Endothelial cell of umbilical vein (primary cell): ENCODE results near the gene WDR38. TPM values are rescaled to one million over a fixed set of nuclear protein-coding genes. Genes with fewer than 3 reads are reported as not detected.

Source experiments
- BruUV-seq: library from RNA; stranded (reverse); fragments of 400-500 nt; replicated peaks from 2 replicates; lab custom pipeline; 2021; lab: Mats Ljungman, UMichigan
- CTCF ChIA-PET: fragments of 300-600, 350-600 bp; sonication (Branson Sonifier 250); formaldehyde crosslinking; loops from one replicate; lab custom pipeline; 2021; ENCODE audit warnings: antibody characterized with exemption, inconsistent platforms; lab: Charles Lee
- POLR2A ChIA-PET: fragments of 300-600, 350-600 bp; sonication (Branson Sonifier 250); formaldehyde crosslinking; loops from one replicate; lab custom pipeline; 2021; ENCODE audit warnings: antibody characterized with exemption, inconsistent platforms; lab: Charles Lee
- DNase-seq: peaks from one replicate; pipeline ENCODE4 v3.0.0-alpha.2; 2011; ENCODE audit warnings: low read depth, low spot score
- FAIRE-seq: peaks from 2 replicates; lab custom pipeline; 2011; peaks lifted over from hg19 to GRCh38; lab: Jason Lieb, UNC
- H2AFZ ChIP-seq: 2 replicates; pipeline ENCODE4 v1.6.0; 2012; ENCODE audit warnings: low read depth, low read length, control low read depth, inconsistent platforms
- H3K27ac ChIP-seq: 2 replicates; pipeline ENCODE4 v1.5.1; 2011; ENCODE audit warnings: low read depth, mild to moderate bottlenecking, control low read depth, low read length, moderate library complexity; ENCODE audit not compliant: insufficient read depth
- H3K27me3 ChIP-seq, 2 experiments: 2 replicates each; pipeline versions ENCODE4 v1.6.0 to v1.6.1; 2011; ENCODE audit warnings: low read length in 2 of 2, mixed read lengths in 1 of 2; ENCODE audit not compliant: control insufficient read depth in 2 of 2, insufficient read depth in 2 of 2
- H3K36me3 ChIP-seq, 2 experiments: 2 replicates in 1 of 2; 3 replicates in 1 of 2; pipeline ENCODE4 v1.5.1; 2011; ENCODE audit warnings: low read length in 2 of 2, mild to moderate bottlenecking in 1 of 2, moderate library complexity in 1 of 2; ENCODE audit not compliant: control insufficient read depth in 2 of 2, insufficient read depth in 2 of 2; ENCODE audit errors: extremely low read depth in 1 of 2
- H3K4me1 ChIP-seq: 3 replicates; pipeline ENCODE4 v1.5.1; 2011; ENCODE audit warnings: mild to moderate bottlenecking, low read length; ENCODE audit not compliant: control insufficient read depth, insufficient read depth; ENCODE audit errors: extremely low read depth
- H3K4me2 ChIP-seq: 2 replicates; pipeline ENCODE4 v1.6.1; 2011; ENCODE audit warnings: low read length, control low read depth, mixed read lengths; ENCODE audit not compliant: insufficient read depth
- H3K4me3 ChIP-seq, 3 experiments: fragments of 200-600 bp in 1 of 3; sonication (generic), shearing (Covaris generic) in 1 of 3; replicated peaks in 1 of 3; 2 replicates each; pipeline ENCODE4 v1.5.1; 2011 to 2016; ENCODE audit warnings: control low read depth in 3 of 3, low read length in 3 of 3, mild to moderate bottlenecking in 2 of 3, inconsistent platforms in 1 of 3, low read depth in 1 of 3, moderate library complexity in 1 of 3; ENCODE audit not compliant: insufficient read depth in 1 of 3
- H3K79me2 ChIP-seq: 2 replicates; pipeline ENCODE4 v1.6.0; 2012; ENCODE audit warnings: low read length, inconsistent platforms; ENCODE audit not compliant: control insufficient read depth, insufficient read depth
- H3K9ac ChIP-seq: replicated peaks from 2 replicates; pipeline ENCODE3; 2011; ENCODE audit warnings: low read length, control low read depth; ENCODE audit not compliant: insufficient read depth; ENCODE audit errors: extremely low read depth
- H3K9me1 ChIP-seq: replicated peaks from 3 replicates; pipeline ENCODE4 v1.6.0; 2011; ENCODE audit warnings: mild to moderate bottlenecking, low read length; ENCODE audit not compliant: control insufficient read depth, insufficient read depth; ENCODE audit errors: extremely low read depth
- H3K9me3 ChIP-seq: replicated peaks from 2 replicates; pipeline ENCODE4 v1.5.1; 2012; ENCODE audit warnings: low read length, inconsistent platforms; ENCODE audit not compliant: control insufficient read depth, insufficient read depth
- H4K20me1 ChIP-seq: replicated peaks from 2 replicates; pipeline ENCODE3; 2011; ENCODE audit warnings: mild to moderate bottlenecking, low read length; ENCODE audit not compliant: control insufficient read depth, insufficient read depth; ENCODE audit errors: extremely low read depth
- CTCF ChIP-seq, 2 donors: IDR thresholded peaks; 1 replicate in 1 of 2; 2 replicates in 1 of 2; pipeline ENCODE4 v1.5.1; 2011; ENCODE audit warnings: low read length in 2 of 2, mild to moderate bottlenecking in 2 of 2, moderate library complexity in 2 of 2, control low read depth in 1 of 2, inconsistent platforms in 1 of 2, low read depth in 1 of 2; ENCODE audit not compliant: insufficient read depth in 1 of 2; ENCODE audit errors: extremely low read depth in 1 of 2
- EZH2 ChIP-seq: IDR thresholded peaks from 2 replicates; pipeline ENCODE4 v1.6.1; 2012; ENCODE audit warnings: borderline replicate concordance, low read depth, mild to moderate bottlenecking, moderate library complexity, low read length, inconsistent platforms; ENCODE audit not compliant: severe bottlenecking
- FOS ChIP-seq: IDR thresholded peaks from 2 replicates; pipeline ENCODE4 v1.6.1; 2011; ENCODE audit warnings: mild to moderate bottlenecking, low read length, moderate library complexity, borderline replicate concordance; ENCODE audit not compliant: insufficient read depth
- GATA2 ChIP-seq: IDR thresholded peaks from 2 replicates; pipeline ENCODE4 v1.7.0; 2011; ENCODE audit warnings: low read depth, mild to moderate bottlenecking, moderate library complexity, mixed read lengths, low read length; ENCODE audit not compliant: insufficient read length, insufficient read depth
- JUN ChIP-seq: IDR thresholded peaks from 2 replicates; pipeline ENCODE4 v1.6.1; 2011; ENCODE audit warnings: borderline replicate concordance, low read depth; ENCODE audit not compliant: insufficient read length, insufficient read depth
- MYC ChIP-seq: IDR thresholded peaks from one replicate; pipeline ENCODE4 v1.6.1; 2011; ENCODE audit warnings: mild to moderate bottlenecking, low read depth, low read length
- POLR2A ChIP-seq: IDR thresholded peaks from 2 replicates; pipeline ENCODE4 v1.6.1; 2012; ENCODE audit warnings: low read depth, mild to moderate bottlenecking, control low read depth, low read length
- POLR2AphosphoS5 ChIP-seq: IDR thresholded peaks from 2 replicates; pipeline ENCODE4 v1.6.1; 2012; ENCODE audit warnings: low read depth, mild to moderate bottlenecking, control low read depth, low read length, moderate library complexity; ENCODE audit not compliant: insufficient read depth
- dilution Hi-C: fragments of 300-500 bp; cut with MboI; formaldehyde crosslinking; loops from one replicate; pipeline ENCODE4 v1.15.0; 2019; ENCODE audit warnings: low sequenced_read_pairs; ENCODE audit not compliant: extremely low pct_ligation_motif_present
- intact Hi-C: fragments of 100-400 bp; cut with micrococcal nuclease; formaldehyde crosslinking; loops from one replicate; pipeline ENCODE4 v1.10.0; 2022
- polyA plus RNA-seq, 4 experiments: library from polyadenylated mRNA; depleted of rRNA in 3 of 4; stranded (reverse) in 3 of 4; unstranded in 1 of 4; fragments of >200 nt; gene quantifications; 2 replicates each; pipeline versions ENCODE4 v1.2.1 to v1.2.3, GENCODE V29; 2011 to 2012; ENCODE audit warnings: missing spikeins in 1 of 4
- total RNA-seq: library from RNA; stranded (reverse); gene quantifications from 2 replicates; pipeline ENCODE4 v1.2.3, GENCODE V29; 2021
- TF ChIP-seq, protein P1 (sequence below): IDR thresholded peaks from 2 replicates; pipeline ENCODE4 v1.6.1; 2011; ENCODE audit not compliant: insufficient read depth, insufficient read length

The WDR38 gene
- total and polyA plus RNA-seq, 2 donors (not counting 3 experiments of a cell fraction or from before 2014, with no cell fraction given), result not detected

- TF ChIP-seq JUN (no peak), EZH2 (no peak), GATA2 (no peak), MYC (no peak), POLR2A (no peak), CTCF (IDR thresholded peaks at IDR 0.05; ENCODE audit: extremely low read depth in 1 of 2, insufficient read depth in 1 of 2, low read depth in 1 of 2, low read length in 2 of 2) (no peak), POLR2AphosphoS5 (no peak), FOS (no peak)
- TF ChIP-seq, protein P1, sequence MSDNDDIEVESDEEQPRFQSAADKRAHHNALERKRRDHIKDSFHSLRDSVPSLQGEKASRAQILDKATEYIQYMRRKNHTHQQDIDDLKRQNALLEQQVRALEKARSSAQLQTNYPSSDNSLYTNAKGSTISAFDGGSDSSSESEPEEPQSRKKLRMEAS, result no peak
These were observed 25.3 kb downstream of the WDR38 start for GRCh38 chr9:124878518-124878917.

More at GRCh38 chr9:124878518-124878917, 25.3 kb downstream of the WDR38 start:
- Histone ChIP-seq H3K27ac (no peak overlapping the region), H3K9me1 (no peaks in the 10 kb centered on the region), H3K4me1 (no peaks in the 10 kb centered on the region), H3K9me3 (no peaks in the 10 kb centered on the region), H3K27me3 (no peaks in the 10 kb centered on the region), H3K9ac (no peak overlapping the region), H3K4me3 (no peak overlapping the region), H2AFZ (no peak overlapping the region), H3K4me2 (no peak overlapping the region), H4K20me1 (no peaks in the 10 kb centered on the region), H3K79me2 (peaks cover 27% of the 10 kb centered on the region), H3K36me3 (peaks cover 33 to 48% of the 10 kb centered on the region in 2 experiments)
- ChIA-PET CTCF (interaction anchor here (0.8 to 2.0 kb wide), 8 partner anchors 11 to 265 kb away, joined by 3 to 6 read pairs (median 4); partner anchors contain the start of genes ARPC5L, OLFML2A and SCAI), POLR2A (no interaction called here)
- no peak for FAIRE-seq
- intact Hi-C loops (no loop called here), dilution Hi-C loops (no loop called here)
- DNase-seq, result no peak
- no TSS peak for BruUV-seq
